ENCODE measurements around the gene RABL2B. TPM values are rescaled to one million over a fixed set of nuclear protein-coding genes. Genes with fewer than 3 reads are reported as not detected.

The RABL2B gene
- total RNA-seq, 1 experiment from 2014 or later: 38.4 TPM

DNA sequence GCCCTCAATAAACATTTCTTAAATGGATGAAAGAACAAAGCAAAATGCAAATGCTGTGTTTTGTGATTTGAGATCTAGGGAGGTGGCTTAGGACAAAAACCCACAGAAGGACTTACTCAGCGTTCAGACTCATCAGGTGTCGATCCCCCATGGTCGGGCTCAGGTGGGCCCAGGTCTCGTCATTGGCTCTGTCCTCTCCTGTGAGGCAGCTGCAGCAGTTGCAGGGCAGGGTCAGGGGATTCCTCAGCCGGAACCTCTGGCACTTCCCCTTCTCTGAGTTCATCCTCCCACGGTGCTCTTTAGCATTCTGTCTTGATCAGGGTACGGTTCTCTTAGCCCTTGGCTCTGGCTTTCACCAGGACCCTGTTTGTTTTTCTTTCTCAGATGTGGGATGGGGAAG lies 59.4 kb downstream of the RABL2B start:
- peaks cover 45% of the 10 kb centered on the region for H3K27me3 Mint-ChIP-seq (ENCODE audit: unreplicated experiment)
- no peak for DNase-seq
- BruUV-seq (replicated peaks): no TSS peak
- no peak overlapping the region for H3K27ac Mint-ChIP-seq (ENCODE audit: unreplicated experiment)
- CTCF ChIA-PET: no interaction called here
- no peak overlapping the region for H3K4me3 Mint-ChIP-seq (ENCODE audit: low read depth, unreplicated experiment)
- intact Hi-C loops (cut with micrococcal nuclease; ENCODE audit: unreplicated experiment): no loop called here
- no peaks in the 10 kb centered on the region for H3K9me3 Mint-ChIP-seq (ENCODE audit: low read depth, unreplicated experiment)
- H3K36me3 Mint-ChIP-seq (ENCODE audit: insufficient read depth, unreplicated experiment): no peaks in the 10 kb centered on the region
- no peaks in the 10 kb centered on the region for H3K4me1 Mint-ChIP-seq (ENCODE audit: low read depth, unreplicated experiment)
- TF ChIP-seq, protein P1, sequence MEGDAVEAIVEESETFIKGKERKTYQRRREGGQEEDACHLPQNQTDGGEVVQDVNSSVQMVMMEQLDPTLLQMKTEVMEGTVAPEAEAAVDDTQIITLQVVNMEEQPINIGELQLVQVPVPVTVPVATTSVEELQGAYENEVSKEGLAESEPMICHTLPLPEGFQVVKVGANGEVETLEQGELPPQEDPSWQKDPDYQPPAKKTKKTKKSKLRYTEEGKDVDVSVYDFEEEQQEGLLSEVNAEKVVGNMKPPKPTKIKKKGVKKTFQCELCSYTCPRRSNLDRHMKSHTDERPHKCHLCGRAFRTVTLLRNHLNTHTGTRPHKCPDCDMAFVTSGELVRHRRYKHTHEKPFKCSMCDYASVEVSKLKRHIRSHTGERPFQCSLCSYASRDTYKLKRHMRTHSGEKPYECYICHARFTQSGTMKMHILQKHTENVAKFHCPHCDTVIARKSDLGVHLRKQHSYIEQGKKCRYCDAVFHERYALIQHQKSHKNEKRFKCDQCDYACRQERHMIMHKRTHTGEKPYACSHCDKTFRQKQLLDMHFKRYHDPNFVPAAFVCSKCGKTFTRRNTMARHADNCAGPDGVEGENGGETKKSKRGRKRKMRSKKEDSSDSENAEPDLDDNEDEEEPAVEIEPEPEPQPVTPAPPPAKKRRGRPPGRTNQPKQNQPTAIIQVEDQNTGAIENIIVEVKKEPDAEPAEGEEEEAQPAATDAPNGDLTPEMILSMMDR (IDR thresholded peaks at IDR 0.05; ENCODE audit: unreplicated experiment): no peak

DNA sequence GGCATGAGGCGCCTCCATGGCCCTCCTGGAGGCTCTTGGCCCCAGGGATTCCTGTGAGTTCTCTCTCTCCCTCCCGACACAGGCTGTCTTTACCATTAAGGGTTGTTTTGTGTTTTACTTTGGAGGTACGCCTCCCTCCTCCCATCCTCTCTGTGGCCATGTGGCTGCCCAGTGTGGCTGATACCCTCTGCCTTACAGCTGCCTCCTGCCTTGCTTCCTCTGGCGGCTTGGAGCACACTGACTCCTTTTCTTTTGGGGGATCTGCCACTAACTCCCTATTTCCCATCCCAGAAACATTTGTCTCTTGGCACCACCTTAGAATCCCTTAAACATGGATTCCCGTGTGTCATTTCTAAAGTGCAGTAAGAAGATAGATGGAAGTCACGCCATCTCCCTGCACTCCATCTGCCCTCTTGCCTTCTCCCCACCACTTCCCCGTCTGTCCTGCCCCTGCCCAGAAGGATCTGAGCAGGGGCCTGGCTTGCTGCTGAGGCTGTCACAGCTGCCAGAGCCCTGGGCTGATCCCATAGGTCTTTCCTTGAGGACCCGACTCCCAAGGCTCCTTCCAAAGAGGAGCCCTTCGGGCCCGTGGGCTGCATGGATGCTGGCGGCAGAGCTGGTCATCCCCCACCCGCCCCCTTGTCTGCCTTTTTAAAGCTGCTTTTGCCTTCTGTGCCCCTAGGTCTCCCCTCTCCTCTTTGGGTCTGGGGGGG lies 60.6 kb downstream of the RABL2B start:
- H3K9me3 Mint-ChIP-seq (ENCODE audit: low read depth, unreplicated experiment): no peaks in the 10 kb centered on the region
- DNase-seq: no peak
- no peaks in the 10 kb centered on the region for H3K4me1 Mint-ChIP-seq (ENCODE audit: low read depth, unreplicated experiment)
- H3K36me3 Mint-ChIP-seq (ENCODE audit: insufficient read depth, unreplicated experiment): no peaks in the 10 kb centered on the region
- CTCF ChIA-PET: no interaction called here
- BruUV-seq (replicated peaks): no TSS peak
- TF ChIP-seq, protein P1 (IDR thresholded peaks at IDR 0.05; ENCODE audit: unreplicated experiment): no peak
- no peak overlapping the region for H3K27ac Mint-ChIP-seq (ENCODE audit: unreplicated experiment)
- no peak overlapping the region for H3K4me3 Mint-ChIP-seq (ENCODE audit: low read depth, unreplicated experiment)
- intact Hi-C loops (cut with micrococcal nuclease; ENCODE audit: unreplicated experiment): no loop called here
- H3K27me3 Mint-ChIP-seq (ENCODE audit: unreplicated experiment): peaks cover 47% of the 10 kb centered on the region

DNA sequence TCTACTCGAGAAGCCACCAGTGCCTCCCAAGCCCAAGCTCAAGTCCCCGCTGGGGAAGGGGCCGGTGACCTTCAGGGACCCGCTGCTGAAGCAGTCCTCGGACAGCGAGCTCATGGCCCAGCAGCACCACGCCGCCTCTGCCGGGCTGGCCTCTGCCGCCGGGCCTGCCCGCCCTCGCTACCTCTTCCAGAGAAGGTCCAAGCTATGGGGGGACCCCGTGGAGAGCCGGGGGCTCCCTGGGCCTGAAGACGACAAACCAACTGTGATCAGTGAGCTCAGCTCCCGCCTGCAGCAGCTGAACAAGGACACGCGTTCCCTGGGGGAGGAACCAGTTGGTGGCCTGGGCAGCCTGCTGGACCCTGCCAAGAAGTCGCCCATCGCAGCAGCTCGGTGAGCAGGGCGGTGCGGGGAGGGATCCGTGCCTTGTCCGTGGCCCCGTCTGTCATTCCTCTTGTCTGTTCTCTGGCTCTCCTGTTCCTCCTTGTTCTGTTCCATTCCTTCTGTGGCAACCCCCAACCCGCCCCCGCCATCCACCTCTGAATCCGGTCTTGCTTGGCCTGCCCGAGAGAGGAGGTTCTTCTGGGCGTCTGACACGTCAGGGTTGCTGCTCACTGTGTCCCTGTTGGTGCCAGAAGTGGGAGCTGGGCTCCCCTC lies 61.3 kb downstream of the RABL2B start:
- TF ChIP-seq, protein P1 (IDR thresholded peaks at IDR 0.05; ENCODE audit: unreplicated experiment): no peak
- no peaks in the 10 kb centered on the region for H3K4me1 Mint-ChIP-seq (ENCODE audit: low read depth, unreplicated experiment)
- intact Hi-C loops (cut with micrococcal nuclease; ENCODE audit: unreplicated experiment): no loop called here
- H3K27ac Mint-ChIP-seq (ENCODE audit: unreplicated experiment): no peak overlapping the region
- peaks cover 47% of the 10 kb centered on the region for H3K27me3 Mint-ChIP-seq (ENCODE audit: unreplicated experiment)
- H3K9me3 Mint-ChIP-seq (ENCODE audit: low read depth, unreplicated experiment): no peaks in the 10 kb centered on the region
- no peaks in the 10 kb centered on the region for H3K36me3 Mint-ChIP-seq (ENCODE audit: insufficient read depth, unreplicated experiment)
- no peak for DNase-seq
- CTCF ChIA-PET: interaction anchor here (1.4 kb wide), 1 partner anchor 10 kb away, joined by 3 read pairs; no protein-coding TSS in a partner anchor
- no TSS peak for BruUV-seq (replicated peaks)
- H3K4me3 Mint-ChIP-seq (ENCODE audit: low read depth, unreplicated experiment): no peak overlapping the region

DNA sequence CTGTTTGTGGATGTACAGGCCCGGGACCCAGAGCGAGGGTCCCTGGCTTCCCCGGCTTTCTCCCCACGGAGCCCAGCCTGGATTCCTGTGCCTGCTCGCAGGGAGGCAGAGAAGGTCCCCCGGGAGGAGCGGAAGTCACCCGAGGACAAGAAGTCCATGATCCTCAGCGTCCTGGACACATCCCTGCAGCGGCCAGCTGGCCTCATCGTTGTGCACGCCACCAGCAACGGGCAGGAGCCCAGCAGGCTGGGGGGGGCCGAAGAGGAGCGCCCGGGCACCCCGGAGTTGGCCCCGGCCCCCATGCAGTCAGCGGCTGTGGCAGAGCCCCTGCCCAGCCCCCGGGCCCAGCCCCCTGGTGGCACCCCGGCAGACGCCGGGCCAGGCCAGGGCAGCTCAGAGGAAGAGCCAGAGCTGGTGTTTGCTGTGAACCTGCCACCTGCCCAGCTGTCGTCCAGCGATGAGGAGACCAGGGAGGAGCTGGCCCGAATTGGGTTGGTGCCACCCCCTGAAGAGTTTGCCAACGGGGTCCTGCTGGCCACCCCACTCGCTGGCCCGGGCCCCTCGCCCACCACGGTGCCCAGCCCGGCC lies 62.1 kb downstream of the RABL2B start:
- BruUV-seq (replicated peaks): no TSS peak
- Mint-ChIP-seq H3K36me3 (ENCODE audit: insufficient read depth, unreplicated experiment) (no peaks in the 10 kb centered on the region), H3K9me3 (ENCODE audit: low read depth, unreplicated experiment) (no peaks in the 10 kb centered on the region), H3K4me1 (ENCODE audit: low read depth, unreplicated experiment) (no peaks in the 10 kb centered on the region), H3K4me3 (ENCODE audit: low read depth, unreplicated experiment) (no peak overlapping the region), H3K27me3 (ENCODE audit: unreplicated experiment) (peaks cover 53% of the 10 kb centered on the region), H3K27ac (ENCODE audit: unreplicated experiment) (no peak overlapping the region)
- CTCF ChIA-PET: interaction anchor here (1.4 kb wide), 1 partner anchor 11 kb away, joined by 3 read pairs; no protein-coding TSS in a partner anchor
- TF ChIP-seq, protein P1 (IDR thresholded peaks at IDR 0.05; ENCODE audit: unreplicated experiment): no peak
- intact Hi-C loops (cut with micrococcal nuclease; ENCODE audit: unreplicated experiment): no loop called here
- DNase-seq: no peak
